IPS-18c (cell line): Measurements from ENCODE around the gene SEMA5A.

ENCODE experiments used
- H3K4me3 ChIP-seq: 2 replicates; pipeline ENCODE4 v1.7.0; 2013; ENCODE audit warnings: low read depth, mild to moderate bottlenecking, low read length, moderate library complexity; ENCODE audit not compliant: insufficient read depth
- H3K9me3 ChIP-seq: one replicate; pipeline ENCODE4 v1.6.1; 2013; ENCODE audit warnings: mild to moderate bottlenecking, low read length, moderate library complexity; ENCODE audit not compliant: control insufficient read depth, insufficient read depth

SEMA5A gene

GRCh38 chr5:9278921-9279603 lies 266.8 kb downstream of the SEMA5A start:
- Histone ChIP-seq H3K9me3 (no peaks in the 10 kb centered on the region), H3K4me3 (no peak overlapping the region)

GRCh38 chr5:9269014-9269413 lies 276.9 kb downstream of the SEMA5A start:
- Histone ChIP-seq H3K4me3 (no peak overlapping the region; the same call in 1 of the 2 replicates), H3K9me3 (peaks cover 4% of the 10 kb centered on the region)

GRCh38 chr5:9268226-9268625 lies 277.6 kb downstream of the SEMA5A start:
- Histone ChIP-seq H3K9me3 (peaks cover 4% of the 10 kb centered on the region), H3K4me3 (no peak overlapping the region)

- no peaks in the 10 kb centered on the region for H3K9me3 ChIP-seq
- H3K4me3 ChIP-seq = no peak overlapping the region
Observed at GRCh38 chr5:9265441-9266287, 280.2 kb downstream of the SEMA5A start.

GRCh38 chr5:9264301-9264700 lies 281.6 kb downstream of the SEMA5A start:
- H3K9me3 ChIP-seq = no peaks in the 10 kb centered on the region
- H3K4me3 ChIP-seq = no peak overlapping the region

- Histone ChIP-seq H3K4me3 (no peak overlapping the region), H3K9me3 (no peaks in the 10 kb centered on the region)
Observed at GRCh38 chr5:9263656-9264055, 282.2 kb downstream of the SEMA5A start.

GRCh38 chr5:9251379-9251980 lies 294.4 kb downstream of the SEMA5A start:
- Histone ChIP-seq H3K4me3 (no peak overlapping the region), H3K9me3 (no peaks in the 10 kb centered on the region)

GRCh38 chr5:9249231-9249630 lies 296.6 kb downstream of the SEMA5A start:
- no peaks in the 10 kb centered on the region for H3K9me3 ChIP-seq

GRCh38 chr5:9245071-9245470 lies 300.8 kb downstream of the SEMA5A start:
- no peak overlapping the region for H3K4me3 ChIP-seq
- H3K9me3 ChIP-seq = no peaks in the 10 kb centered on the region

More at GRCh38 chr5:9249231-9249630, 296.6 kb downstream of the SEMA5A start:
- H3K4me3 ChIP-seq = no peak overlapping the region

GRCh38 chr5:9244417-9244816 lies 301.5 kb downstream of the SEMA5A start:
- no peaks in the 10 kb centered on the region for H3K9me3 ChIP-seq
- H3K4me3 ChIP-seq = no peak overlapping the region

- no peak overlapping the region for H3K4me3 ChIP-seq
- H3K9me3 ChIP-seq = no peaks in the 10 kb centered on the region
Observed at GRCh38 chr5:9241479-9242305, 304.2 kb downstream of the SEMA5A start.

- Histone ChIP-seq H3K9me3 (no peaks in the 10 kb centered on the region), H3K4me3 (no peak overlapping the region)
Observed at GRCh38 chr5:9240431-9240830, 305.4 kb downstream of the SEMA5A start.

GRCh38 chr5:9239626-9240025 lies 306.2 kb downstream of the SEMA5A start:
- H3K9me3 ChIP-seq = no peaks in the 10 kb centered on the region
- no peak overlapping the region for H3K4me3 ChIP-seq

GRCh38 chr5:9239071-9239470 lies 306.8 kb downstream of the SEMA5A start:
- Histone ChIP-seq H3K4me3 (no peak overlapping the region), H3K9me3 (no peaks in the 10 kb centered on the region)

GRCh38 chr5:9233712-9234111 lies 312.2 kb downstream of the SEMA5A start:
- Histone ChIP-seq H3K9me3 (no peaks in the 10 kb centered on the region), H3K4me3 (no peak overlapping the region)

GRCh38 chr5:9233035-9233434 lies 312.8 kb downstream of the SEMA5A start:
- no peaks in the 10 kb centered on the region for H3K9me3 ChIP-seq

GRCh38 chr5:9231842-9232241 lies 314.0 kb downstream of the SEMA5A start:
- Histone ChIP-seq H3K9me3 (no peaks in the 10 kb centered on the region), H3K4me3 (no peak overlapping the region)

More at GRCh38 chr5:9233035-9233434, 312.8 kb downstream of the SEMA5A start:
- no peak overlapping the region for H3K4me3 ChIP-seq
